Activated CD4-positive, alpha-beta T cell treated with anti-CD3 and anti-CD28 coated beads for 36 hours (primary cell): ENCODE measurements around the gene HLTF. TPM values are rescaled to one million over a fixed set of nuclear protein-coding genes. Genes with fewer than 3 reads are reported as not detected.

ENCODE experiments used
- ATAC-seq: fragments of 200-7000 bp; cut with Tn5 transposase; one replicate; pipeline ENCODE4 v1.10.0; 2021; ENCODE audit warnings: mild to moderate bottlenecking, moderate library complexity
- CTCF ChIA-PET: fragments of 350-600 bp; sonication (Branson Sonifier 250); formaldehyde crosslinking; loops from one replicate; lab custom pipeline; 2021; ENCODE audit warnings: antibody characterized with exemption; lab: Charles Lee
- POLR2A ChIA-PET: fragments of 350-600 bp; sonication (Branson Sonifier 250); formaldehyde crosslinking; loops from one replicate; lab custom pipeline; 2021; ENCODE audit warnings: antibody characterized with exemption, inconsistent platforms; lab: Charles Lee
- DNase-seq: peaks from one replicate; pipeline ENCODE4 v3.0.0-alpha.2; 2020
- H3K27ac Mint-ChIP-seq: one replicate; pipeline ENCODE4 v1.8.0; 2021; ENCODE audit warnings: mixed read lengths
- H3K27me3 Mint-ChIP-seq: one replicate; pipeline ENCODE4 v1.8.0; 2021; ENCODE audit warnings: mixed read lengths
- H3K36me3 Mint-ChIP-seq: one replicate; pipeline ENCODE4 v1.8.0; 2021; ENCODE audit warnings: low read depth, mixed read lengths
- H3K4me1 Mint-ChIP-seq: one replicate; pipeline ENCODE4 v1.8.0; 2021; ENCODE audit warnings: mixed read lengths
- H3K4me3 Mint-ChIP-seq: one replicate; pipeline ENCODE4 v1.8.0; 2021; ENCODE audit warnings: mild to moderate bottlenecking, moderate library complexity, mixed read lengths
- H3K9me3 Mint-ChIP-seq: one replicate; pipeline ENCODE4 v1.8.0; 2021; ENCODE audit warnings: low read depth, mixed read lengths
- intact Hi-C, 2 experiments: fragments of 100-400 bp; cut with DNase I in 1 of 2; cut with micrococcal nuclease in 1 of 2; formaldehyde crosslinking; loops; one replicate each; pipeline versions ENCODE4 v1.14.2 to v1.15.1; 2022 to 2024; cut with DNase I, micrococcal nuclease
- total RNA-seq, 2 experiments: library from RNA; stranded (reverse); gene quantifications; one replicate each; pipeline ENCODE4 v1.2.3, GENCODE V29; 2021

The HLTF gene
- total RNA-seq, 2 experiments from 2014 or later, result 19.0 to 20.5 TPM

GRCh38 chr3:149044339-149045083 is 41.8 kb downstream of the HLTF start:
- peaks cover 20% of the 10 kb centered on the region for H3K4me1 Mint-ChIP-seq
- intact Hi-C loops, result loop anchor here in 1 of 2 experiments (5.0 kb wide), 1 partner anchor 52 kb away; the partner anchor contains the start of gene GYG1
- no peak overlapping the region for H3K4me3 Mint-ChIP-seq
- peaks cover 20% of the 10 kb centered on the region for H3K36me3 Mint-ChIP-seq
- no peak overlapping the region for H3K27ac Mint-ChIP-seq
- ATAC-seq (no peak), DNase-seq (no peak)
- ChIA-PET POLR2A (no interaction called here), CTCF (interaction anchor here (0.8 to 1.3 kb wide), 3 partner anchors 14 to 43 kb away, joined by 3 to 4 read pairs (median 3); no protein-coding TSS in a partner anchor)
- no peaks in the 10 kb centered on the region for H3K27me3 Mint-ChIP-seq
- H3K9me3 Mint-ChIP-seq, result no peaks in the 10 kb centered on the region

- CTCF ChIA-PET, result interaction anchor here (1.1 to 1.5 kb wide), 2 partner anchors 12 to 51 kb away, joined by 3 to 4 read pairs; no protein-coding TSS in a partner anchor
- H3K36me3 Mint-ChIP-seq, result peaks cover 23% of the 10 kb centered on the region
- POLR2A ChIA-PET, result interaction anchor here (0.6 to 0.7 kb wide), 2 partner anchors 42 to 516 kb away, joined by 3 read pairs; no protein-coding TSS in a partner anchor
- H3K9me3 Mint-ChIP-seq, result no peaks in the 10 kb centered on the region
- ATAC-seq (peak; percentile 92), DNase-seq (no peak)
- H3K4me3 Mint-ChIP-seq, result no peak overlapping the region
- peak overlapping the region; percentile 64 for H3K27ac Mint-ChIP-seq
- H3K27me3 Mint-ChIP-seq, result no peaks in the 10 kb centered on the region
- intact Hi-C loops, result loop anchor here (1.0 to 5.0 kb wide), 2 partner anchors 51 to 52 kb away; partner anchors contain the start of gene GYG1 (in 2 of the 2)
- H3K4me1 Mint-ChIP-seq, result peaks cover 20% of the 10 kb centered on the region
Observed at GRCh38 chr3:149042789-149043386, 43.4 kb downstream of the HLTF start.

GRCh38 chr3:149038322-149038721 is 48.0 kb downstream of the HLTF start:
- Mint-ChIP-seq H3K27me3 (no peaks in the 10 kb centered on the region), H3K4me3 (no peak overlapping the region), H3K27ac (no peak overlapping the region), H3K36me3 (peaks cover 16% of the 10 kb centered on the region), H3K4me1 (peaks cover 12% of the 10 kb centered on the region), H3K9me3 (no peaks in the 10 kb centered on the region)
- DNase-seq (no peak), ATAC-seq (no peak)
- intact Hi-C loops, result no loop called here
- ChIA-PET CTCF (interaction anchor here (0.9 kb wide), 1 partner anchor 11 kb away, joined by 3 read pairs; no protein-coding TSS in a partner anchor), POLR2A (no interaction called here)

DNA sequence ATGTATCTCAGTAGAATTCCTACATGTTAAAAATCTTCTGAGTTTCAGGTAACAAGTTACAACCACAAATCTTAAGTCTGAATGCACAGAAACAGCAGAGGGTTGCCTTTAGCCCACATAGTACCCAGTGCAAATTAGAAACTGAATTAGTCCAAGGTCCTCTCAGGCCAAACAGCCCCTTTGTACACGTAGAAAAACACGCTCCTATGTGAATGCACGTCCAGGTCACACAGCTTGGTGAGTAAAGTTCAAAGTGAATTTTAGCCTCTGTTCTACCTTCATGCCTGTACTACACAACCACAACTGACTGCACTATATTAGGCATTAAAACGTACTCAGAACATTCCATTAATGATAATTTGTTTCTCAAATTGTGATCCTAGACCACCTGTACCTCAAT is 48.6 kb downstream of the HLTF start:
- DNase-seq (no peak), ATAC-seq (no peak)
- peaks cover 16% of the 10 kb centered on the region for H3K36me3 Mint-ChIP-seq
- no peaks in the 10 kb centered on the region for H3K27me3 Mint-ChIP-seq
- intact Hi-C loops, result no loop called here
- POLR2A ChIA-PET, result no interaction called here
- H3K27ac Mint-ChIP-seq, result no peak overlapping the region
- CTCF ChIA-PET, result no interaction called here
- H3K4me3 Mint-ChIP-seq, result no peak overlapping the region
- H3K4me1 Mint-ChIP-seq, result peaks cover 5% of the 10 kb centered on the region
- H3K9me3 Mint-ChIP-seq, result no peaks in the 10 kb centered on the region

GRCh38 chr3:149031096-149031495 is 55.2 kb downstream of the HLTF start:
- Mint-ChIP-seq H3K27me3 (no peaks in the 10 kb centered on the region), H3K27ac (no peak overlapping the region), H3K4me3 (no peak overlapping the region), H3K9me3 (no peaks in the 10 kb centered on the region), H3K36me3 (peaks cover 17% of the 10 kb centered on the region), H3K4me1 (peaks cover 4% of the 10 kb centered on the region)
- DNase-seq, result no peak
- CTCF ChIA-PET, result interaction anchor here (0.9 to 1.7 kb wide), 2 partner anchors 13 to 504 kb away, joined by 3 to 4 read pairs; no protein-coding TSS in a partner anchor
- intact Hi-C loops, result no loop called here
- POLR2A ChIA-PET, result no interaction called here
- no peak for ATAC-seq

DNA sequence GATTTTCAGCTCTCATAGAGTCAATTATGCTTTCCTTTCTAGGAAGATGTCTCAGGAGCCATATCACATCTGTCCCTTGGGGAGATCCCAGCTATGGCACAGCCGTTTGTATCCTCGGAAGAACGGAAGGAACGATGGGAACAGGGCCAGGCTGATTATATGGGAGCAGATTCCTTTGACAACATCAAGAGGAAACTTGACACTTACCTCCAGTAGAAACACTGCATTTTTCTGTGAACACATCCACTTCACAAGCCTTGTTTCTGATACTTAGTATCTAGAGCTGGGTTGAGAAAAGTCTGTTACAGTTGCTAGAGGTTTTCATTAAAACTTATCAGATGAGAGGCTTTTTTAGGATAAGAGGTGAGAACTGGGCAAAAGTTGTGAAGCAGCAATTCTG is 59.6 kb downstream of the HLTF start:
- Mint-ChIP-seq H3K4me3 (no peak overlapping the region), H3K27me3 (no peaks in the 10 kb centered on the region), H3K36me3 (peaks cover 38% of the 10 kb centered on the region), H3K4me1 (peaks cover 7% of the 10 kb centered on the region), H3K27ac (peak overlapping the region; percentile 26), H3K9me3 (peaks cover 5% of the 10 kb centered on the region)
- DNase-seq (no peak), ATAC-seq (no peak)
- intact Hi-C loops, result no loop called here
- POLR2A ChIA-PET, result no interaction called here
- CTCF ChIA-PET, result interaction anchor here (0.9 to 1.1 kb wide), 2 partner anchors 27 to 32 kb away, joined by 3 read pairs; no protein-coding TSS in a partner anchor

DNA sequence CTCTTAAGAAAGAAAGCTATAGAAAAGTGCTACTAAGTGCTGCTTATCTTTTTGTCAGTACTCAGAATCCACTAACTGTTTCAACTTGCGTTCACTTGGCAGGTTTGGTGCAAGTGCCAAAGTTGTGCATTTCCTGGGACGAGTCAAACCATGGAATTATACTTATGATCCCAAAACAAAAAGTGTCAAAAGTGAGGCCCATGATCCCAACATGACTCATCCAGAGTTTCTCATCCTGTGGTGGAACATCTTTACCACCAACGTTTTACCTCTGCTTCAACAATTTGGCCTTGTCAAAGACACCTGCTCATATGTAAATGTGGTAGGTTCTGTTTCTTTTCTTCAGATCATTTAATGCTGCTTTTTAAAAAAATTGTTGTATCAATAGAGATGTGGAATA is 62.4 kb downstream of the HLTF start:
- H3K27ac Mint-ChIP-seq, result no peak overlapping the region
- peaks cover 5% of the 10 kb centered on the region for H3K9me3 Mint-ChIP-seq
- intact Hi-C loops, result no loop called here
- peaks cover 26% of the 10 kb centered on the region for H3K4me1 Mint-ChIP-seq
- H3K4me3 Mint-ChIP-seq, result no peak overlapping the region
- H3K36me3 Mint-ChIP-seq, result peaks cover 42% of the 10 kb centered on the region
- ATAC-seq (no peak), DNase-seq (no peak)
- ChIA-PET CTCF (no interaction called here), POLR2A (no interaction called here)
- no peaks in the 10 kb centered on the region for H3K27me3 Mint-ChIP-seq

GRCh38 chr3:149021830-149022229 is 64.5 kb downstream of the HLTF start:
- no peak for ATAC-seq
- Mint-ChIP-seq H3K9me3 (peaks cover 5% of the 10 kb centered on the region), H3K27ac (no peak overlapping the region), H3K36me3 (peaks cover 46% of the 10 kb centered on the region), H3K27me3 (no peaks in the 10 kb centered on the region), H3K4me3 (no peak overlapping the region), H3K4me1 (peaks cover 31% of the 10 kb centered on the region)
- ChIA-PET POLR2A (interaction anchor here (0.6 kb wide), 1 partner anchor 55 kb away, joined by 5 read pairs; no protein-coding TSS in a partner anchor), CTCF (no interaction called here)
- DNase-seq, result no peak
- intact Hi-C loops, result no loop called here

- Mint-ChIP-seq H3K27me3 (no peaks in the 10 kb centered on the region), H3K4me1 (peaks cover 30% of the 10 kb centered on the region), H3K27ac (no peak overlapping the region), H3K36me3 (peaks cover 43% of the 10 kb centered on the region), H3K9me3 (peaks cover 5% of the 10 kb centered on the region), H3K4me3 (no peak overlapping the region)
- ChIA-PET CTCF (interaction anchor here (0.7 kb wide), 1 partner anchor 22 kb away, joined by 3 read pairs; no protein-coding TSS in a partner anchor), POLR2A (interaction anchor here (0.6 kb wide), 1 partner anchor 54 kb away, joined by 5 read pairs; no protein-coding TSS in a partner anchor)
- ATAC-seq (peak; percentile 54), DNase-seq (peak; percentile 42)
- intact Hi-C loops, result no loop called here
Observed at GRCh38 chr3:149020839-149021252, 65.5 kb downstream of the HLTF start.

DNA sequence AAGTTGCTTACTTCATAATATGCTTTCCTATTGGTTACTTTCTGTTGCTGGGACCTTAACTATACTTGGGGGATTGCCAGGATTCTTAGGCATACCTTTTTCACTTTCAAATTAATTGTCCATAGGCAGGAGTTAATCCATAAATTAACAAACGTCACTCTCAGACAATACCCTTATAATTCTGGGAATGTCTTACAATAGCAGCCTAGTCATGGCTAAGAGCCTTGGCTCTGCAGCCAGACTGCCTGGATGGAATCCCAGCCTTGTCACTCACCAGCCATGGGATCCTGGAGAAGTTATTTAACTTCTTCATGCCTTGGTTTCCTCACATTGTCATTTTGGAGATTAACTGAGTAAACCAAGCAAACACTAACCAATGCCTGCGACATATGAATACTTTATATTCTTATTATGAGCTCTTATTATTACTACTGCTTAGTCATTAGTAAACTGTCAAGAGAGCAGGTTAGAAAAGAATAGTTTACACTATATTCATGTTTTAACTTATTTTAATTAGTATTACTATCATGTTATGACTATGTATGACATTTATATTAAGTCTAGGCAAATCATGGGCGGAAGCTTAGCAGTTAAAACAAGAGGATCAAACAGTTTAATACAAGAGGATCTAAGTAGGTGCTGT is 66.0 kb downstream of the HLTF start:
- intact Hi-C loops, result no loop called here
- POLR2A ChIA-PET, result no interaction called here
- no peak for DNase-seq
- peak; percentile 41 for ATAC-seq
- H3K27me3 Mint-ChIP-seq, result no peaks in the 10 kb centered on the region
- H3K9me3 Mint-ChIP-seq, result peaks cover 5% of the 10 kb centered on the region
- peaks cover 48% of the 10 kb centered on the region for H3K36me3 Mint-ChIP-seq
- CTCF ChIA-PET, result no interaction called here
- H3K4me1 Mint-ChIP-seq, result peaks cover 30% of the 10 kb centered on the region
- no peak overlapping the region for H3K27ac Mint-ChIP-seq
- no peak overlapping the region for H3K4me3 Mint-ChIP-seq

GRCh38 chr3:149019580-149019979 is 66.8 kb downstream of the HLTF start:
- DNase-seq (no peak), ATAC-seq (no peak)
- Mint-ChIP-seq H3K36me3 (peaks cover 45% of the 10 kb centered on the region), H3K9me3 (peaks cover under 1% of the 10 kb centered on the region), H3K27ac (no peak overlapping the region), H3K4me3 (no peak overlapping the region), H3K27me3 (no peaks in the 10 kb centered on the region), H3K4me1 (peaks cover 30% of the 10 kb centered on the region)
- ChIA-PET POLR2A (no interaction called here), CTCF (no interaction called here)
- intact Hi-C loops, result no loop called here
